Measurements from ENCODE around the gene P4HA2. TPM values are rescaled to one million over a fixed set of nuclear protein-coding genes. Genes with fewer than 3 reads are reported as not detected.

Gene P4HA2
- total RNA-seq = 24.3 and 25.1 TPM in 2 replicates

GRCh38 chr5:132227485-132228240 is at the start of gene P4HA2:
Gene P4HA2, minus strand, starts transcription at chr5:132227853. Its CDS starts 9,227 bp downstream, at chr5:132218626.
- intact Hi-C loops (cut with micrococcal nuclease) = loop anchor here (2.0 kb wide), 1 partner anchor 163 kb away; no protein-coding TSS in a partner anchor

DNA sequence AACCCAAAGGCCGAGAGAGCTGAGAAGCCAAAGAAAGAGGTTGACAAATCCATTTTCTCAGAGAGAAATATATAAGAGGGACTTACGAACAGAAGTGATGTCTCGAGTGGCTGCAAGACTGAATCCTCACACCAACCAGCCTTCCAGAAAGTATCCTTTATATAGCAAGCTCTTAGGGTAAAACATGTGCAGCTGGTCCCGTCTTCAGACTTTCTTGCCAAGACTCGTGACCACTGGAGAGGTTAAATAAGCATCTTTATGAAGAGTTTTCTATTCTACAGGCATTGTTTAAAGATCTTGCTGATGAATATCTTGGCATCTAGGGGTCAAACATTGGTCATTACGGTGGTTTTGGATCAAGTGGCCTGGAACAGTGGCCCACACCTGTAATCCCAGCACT is 49.6 kb upstream of the P4HA2 start:
- intact Hi-C loops (cut with micrococcal nuclease) = no loop called here

- intact Hi-C loops (cut with micrococcal nuclease) = no loop called here
These were observed 47.9 kb upstream of the P4HA2 start for GRCh38 chr5:132275367-132276220.

- intact Hi-C loops (cut with micrococcal nuclease) = no loop called here
These were observed 46.6 kb upstream of the P4HA2 start for GRCh38 chr5:132274050-132274792.

- intact Hi-C loops (cut with micrococcal nuclease) = no loop called here
These were observed 46.0 kb upstream of the P4HA2 start for GRCh38 chr5:132273631-132274030.

GRCh38 chr5:132272311-132273210 is 44.9 kb upstream of the P4HA2 start:
- intact Hi-C loops (cut with micrococcal nuclease) = loop anchor here (1.0 kb wide), 3 partner anchors 97 to 229 kb away; partner anchors contain the start of gene SLC22A5

DNA sequence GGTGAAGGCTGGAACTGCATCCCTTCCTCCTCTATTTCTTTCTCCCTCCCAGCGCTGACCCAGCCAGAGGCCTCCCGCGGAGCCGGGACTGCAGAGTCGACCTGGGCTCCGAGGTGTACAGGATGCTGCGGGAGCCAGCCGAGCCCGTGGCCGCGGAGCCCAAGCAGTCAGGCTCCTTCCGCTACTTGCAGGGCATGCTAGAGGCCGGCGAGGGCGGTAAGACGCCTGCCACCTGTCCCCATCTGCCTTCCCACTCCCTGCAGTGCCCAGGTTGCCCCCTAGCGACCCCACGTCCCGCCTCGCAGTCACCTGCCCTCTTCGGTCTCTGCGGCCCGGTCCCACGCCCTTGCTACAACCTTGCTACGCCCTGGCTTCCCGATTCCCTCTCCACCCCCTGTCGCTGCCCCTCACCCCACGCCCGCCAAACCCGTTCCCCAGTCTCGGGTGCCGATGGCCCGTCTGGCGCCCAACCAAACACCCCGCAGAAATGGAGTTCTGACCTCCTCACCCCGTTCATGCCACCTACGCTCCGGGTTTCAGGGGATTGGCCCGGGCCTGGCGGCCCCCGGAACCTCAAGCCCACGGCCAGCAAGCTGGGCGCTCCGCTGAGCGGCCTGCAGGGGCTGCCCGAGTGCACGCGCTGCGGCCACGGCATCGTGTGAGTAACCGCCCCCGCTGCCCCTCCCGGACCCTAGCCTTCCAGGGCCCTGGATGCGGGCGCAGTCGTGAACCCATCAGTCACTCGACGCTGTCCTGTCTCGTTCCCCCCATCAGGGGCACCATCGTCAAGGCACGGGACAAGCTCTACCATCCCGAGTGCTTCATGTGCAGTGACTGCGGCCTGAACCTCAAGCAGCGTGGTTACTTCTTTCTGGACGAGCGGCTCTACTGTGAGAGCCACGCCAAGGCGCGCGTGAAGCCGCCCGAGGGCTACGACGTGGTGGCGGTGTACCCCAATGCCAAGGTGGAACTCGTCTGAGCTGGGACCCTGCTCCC is 43.9 kb upstream of the P4HA2 start:
- intact Hi-C loops (cut with micrococcal nuclease) = loop anchor here (1.0 kb wide), 3 partner anchors 98 to 230 kb away; partner anchors contain the start of gene SLC22A5

DNA sequence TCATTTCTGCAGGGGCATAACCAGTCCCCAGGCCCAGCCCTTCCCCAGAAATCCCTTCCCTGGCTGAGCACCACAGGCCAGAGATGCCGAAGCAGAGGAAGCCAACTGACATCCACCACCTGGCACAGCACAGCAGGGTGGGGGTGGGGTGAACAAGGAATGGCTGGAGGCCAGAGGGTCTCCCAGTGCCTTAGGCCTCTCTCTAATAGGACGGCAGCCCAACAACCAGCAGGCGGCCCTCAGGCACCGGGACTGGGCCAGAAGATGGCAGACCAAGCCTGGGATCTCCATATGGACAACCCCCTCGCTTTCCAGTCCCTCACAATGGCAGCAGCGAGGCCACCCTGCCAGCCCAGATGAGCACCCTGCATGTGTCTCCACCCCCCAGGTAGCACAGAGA is 43.1 kb upstream of the P4HA2 start:
- intact Hi-C loops (cut with micrococcal nuclease) = no loop called here

GRCh38 chr5:132270335-132270665 is 42.6 kb upstream of the P4HA2 start:
- intact Hi-C loops (cut with micrococcal nuclease) = no loop called here

- intact Hi-C loops (cut with micrococcal nuclease) = no loop called here
These were observed 42.1 kb upstream of the P4HA2 start for GRCh38 chr5:132269635-132270334.

- intact Hi-C loops (cut with micrococcal nuclease) = no loop called here
These were observed 41.3 kb upstream of the P4HA2 start for GRCh38 chr5:132268769-132269551.

- intact Hi-C loops (cut with micrococcal nuclease) = no loop called here
These were observed 40.5 kb upstream of the P4HA2 start for GRCh38 chr5:132267931-132268768.

DNA sequence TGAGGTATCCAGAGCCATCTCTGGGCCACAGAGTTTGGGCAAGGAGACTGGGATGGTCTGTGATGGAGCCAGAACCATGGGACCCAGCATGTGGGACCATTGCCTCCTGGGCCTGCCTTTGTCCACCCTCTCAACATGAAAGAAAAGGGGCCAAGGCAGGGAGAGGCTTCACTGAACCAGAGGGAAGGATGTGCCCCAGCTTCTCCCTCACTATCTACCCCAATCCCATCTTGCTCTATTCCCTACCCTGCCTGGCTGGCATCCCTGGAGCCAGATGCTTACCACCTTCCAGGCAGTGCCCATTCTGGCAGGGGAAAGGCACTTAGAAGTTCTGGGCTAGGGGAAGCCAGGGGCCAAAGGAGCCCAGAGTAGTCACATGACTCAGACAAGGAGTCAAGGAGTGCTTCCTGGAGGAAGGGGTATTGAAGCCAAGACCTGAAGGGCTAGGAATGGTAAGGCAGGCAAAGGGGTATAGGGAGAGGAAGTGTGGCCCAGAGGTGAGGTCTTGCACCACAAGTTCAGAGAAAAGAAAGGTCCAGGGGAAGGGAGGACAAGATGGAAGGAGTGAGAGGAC is 39.6 kb upstream of the P4HA2 start:
- intact Hi-C loops (cut with micrococcal nuclease) = no loop called here

DNA sequence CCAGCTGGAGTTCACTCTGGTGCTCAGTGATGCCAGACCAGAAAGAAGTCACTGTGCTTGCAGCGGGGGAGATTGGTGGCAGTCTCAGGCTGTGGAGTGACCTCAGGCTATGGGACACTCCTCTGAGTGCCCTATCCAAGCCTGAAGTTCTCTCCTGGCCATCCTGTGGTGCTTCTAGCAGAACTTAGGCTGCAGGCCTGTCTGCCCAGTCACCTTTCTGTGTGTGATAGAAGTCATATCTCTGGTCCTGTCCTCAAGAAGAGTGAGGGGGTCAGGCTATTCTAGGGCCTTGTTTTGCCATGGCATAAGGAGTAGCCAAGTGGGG is 39.1 kb upstream of the P4HA2 start:
- intact Hi-C loops (cut with micrococcal nuclease) = no loop called here

GRCh38 chr5:132266031-132266835 is 38.6 kb upstream of the P4HA2 start:
- intact Hi-C loops (cut with micrococcal nuclease) = no loop called here
